Activated naive CD4-positive, alpha-beta T cell treated with anti-CD3 and anti-CD28 coated beads, Interleukin-2, amount 50 U/mL, for 24 hours (primary cell): ENCODE data around the gene CYP26B1.

ENCODE experiments used
- H3K27ac Mint-ChIP-seq: one replicate; pipeline ENCODE4 v1.8.0; 2021; ENCODE audit warnings: mild to moderate bottlenecking, mixed read lengths
- H3K27me3 Mint-ChIP-seq: one replicate; pipeline ENCODE4 v1.8.0; 2021; ENCODE audit warnings: mixed read lengths
- H3K36me3 Mint-ChIP-seq: one replicate; pipeline ENCODE4 v1.8.0; 2021; ENCODE audit warnings: mixed read lengths
- H3K4me1 Mint-ChIP-seq: one replicate; pipeline ENCODE4 v1.8.0; 2021; ENCODE audit warnings: mixed read lengths
- H3K4me3 Mint-ChIP-seq: one replicate; pipeline ENCODE4 v1.8.0; 2021; ENCODE audit warnings: mild to moderate bottlenecking, mixed read lengths
- H3K9me3 Mint-ChIP-seq: one replicate; pipeline ENCODE4 v1.8.0; 2021; ENCODE audit warnings: mixed read lengths

CYP26B1 gene

GRCh38 chr2:72139471-72139873 is 8.2 kb downstream of the CYP26B1 start:
- Mint-ChIP-seq H3K9me3 (no peaks in the 10 kb centered on the region), H3K36me3 (no peaks in the 10 kb centered on the region), H3K27me3 (peaks cover 15% of the 10 kb centered on the region), H3K4me3 (no peak overlapping the region), H3K27ac (no peak overlapping the region), H3K4me1 (peaks cover 8% of the 10 kb centered on the region)

- peaks cover 4% of the 10 kb centered on the region for H3K4me1 Mint-ChIP-seq
- H3K4me3 Mint-ChIP-seq: no peak overlapping the region
- peaks cover 11% of the 10 kb centered on the region for H3K27me3 Mint-ChIP-seq
- H3K9me3 Mint-ChIP-seq: no peaks in the 10 kb centered on the region
- no peak overlapping the region for H3K27ac Mint-ChIP-seq
- no peaks in the 10 kb centered on the region for H3K36me3 Mint-ChIP-seq
These were observed 8.7 kb downstream of the CYP26B1 start for GRCh38 chr2:72138921-72139381.

DNA sequence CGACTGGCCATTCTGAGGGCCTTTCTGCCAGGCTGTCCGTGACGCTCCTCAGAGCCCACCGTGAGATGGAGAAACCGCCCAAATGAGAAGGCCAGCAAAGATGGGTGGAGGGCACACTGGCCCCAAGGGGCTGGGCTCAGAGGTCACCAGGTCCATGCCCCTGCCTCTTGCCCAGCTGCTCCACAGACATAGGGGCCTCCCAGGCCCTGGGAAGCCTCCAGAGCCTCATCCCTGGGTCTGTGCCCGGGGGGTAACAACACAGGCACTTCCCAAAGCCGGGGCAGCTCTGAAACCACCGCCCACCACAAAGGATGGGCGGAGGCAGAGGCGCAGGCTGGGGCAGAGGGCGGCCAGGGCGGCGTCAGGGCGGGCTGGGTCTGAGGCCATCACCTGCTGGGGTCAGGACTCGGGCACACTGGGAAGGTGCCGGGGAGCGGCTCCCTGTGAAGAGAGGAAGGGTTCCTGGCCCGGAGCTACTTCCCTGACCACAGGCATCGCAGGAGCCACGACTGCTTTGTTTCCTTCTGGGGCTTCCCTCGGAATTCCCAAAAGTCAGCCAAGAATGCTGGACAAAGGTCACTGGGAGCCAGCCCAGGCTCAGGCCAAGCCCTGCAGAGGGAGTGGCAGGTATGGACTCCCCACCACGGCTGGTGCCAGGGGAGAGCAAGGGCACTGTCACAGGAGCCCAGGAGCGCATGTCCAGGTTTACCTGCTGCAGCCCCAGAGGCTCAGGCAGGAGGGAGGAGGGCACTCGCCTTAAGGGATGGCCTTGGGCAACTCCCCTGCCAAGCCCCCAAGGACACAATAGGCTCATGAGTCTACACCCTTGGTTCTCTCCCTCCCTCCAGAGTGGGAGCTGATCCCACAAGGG is 9.4 kb downstream of the CYP26B1 start:
- H3K4me1 Mint-ChIP-seq: no peaks in the 10 kb centered on the region
- H3K9me3 Mint-ChIP-seq: no peaks in the 10 kb centered on the region
- peaks cover 5% of the 10 kb centered on the region for H3K27me3 Mint-ChIP-seq
- H3K36me3 Mint-ChIP-seq: no peaks in the 10 kb centered on the region
- H3K27ac Mint-ChIP-seq: no peak overlapping the region
- no peak overlapping the region for H3K4me3 Mint-ChIP-seq

- no peak overlapping the region for H3K27ac Mint-ChIP-seq
- H3K27me3 Mint-ChIP-seq: peaks cover 5% of the 10 kb centered on the region
These were observed 10.1 kb downstream of the CYP26B1 start for GRCh38 chr2:72137498-72138010.

GRCh38 chr2:72136933-72137497 is 10.6 kb downstream of the CYP26B1 start:
- no peak overlapping the region for H3K4me3 Mint-ChIP-seq
- no peaks in the 10 kb centered on the region for H3K9me3 Mint-ChIP-seq
- no peaks in the 10 kb centered on the region for H3K36me3 Mint-ChIP-seq
- no peaks in the 10 kb centered on the region for H3K4me1 Mint-ChIP-seq
- H3K27me3 Mint-ChIP-seq: peaks cover under 1% of the 10 kb centered on the region
- no peak overlapping the region for H3K27ac Mint-ChIP-seq

More at GRCh38 chr2:72137498-72138010, 10.1 kb downstream of the CYP26B1 start:
- Mint-ChIP-seq H3K36me3 (no peaks in the 10 kb centered on the region), H3K9me3 (no peaks in the 10 kb centered on the region), H3K4me1 (no peaks in the 10 kb centered on the region), H3K4me3 (no peak overlapping the region)

DNA sequence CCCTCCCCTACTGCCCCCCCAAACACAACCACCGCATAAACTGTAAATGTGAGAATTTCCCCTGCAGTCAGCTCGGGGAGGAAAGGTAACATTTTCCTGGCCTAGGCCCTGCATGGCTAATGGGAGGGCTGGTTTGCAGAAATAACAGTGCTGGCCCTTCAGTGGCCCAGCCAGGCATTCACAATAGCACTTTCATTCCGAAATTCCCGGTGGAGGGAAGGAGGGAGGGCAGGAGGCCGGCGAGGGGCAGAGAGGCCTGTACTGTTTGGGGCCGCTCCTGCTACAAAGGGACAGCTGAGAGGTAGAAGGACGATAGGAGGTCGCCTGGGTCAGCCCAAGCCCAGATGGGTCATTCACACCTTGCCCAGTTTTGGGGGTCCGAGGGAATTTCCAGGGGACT is 11.3 kb downstream of the CYP26B1 start:
- Mint-ChIP-seq H3K27ac (no peak overlapping the region), H3K27me3 (no peaks in the 10 kb centered on the region), H3K4me3 (no peak overlapping the region), H3K36me3 (no peaks in the 10 kb centered on the region), H3K9me3 (no peaks in the 10 kb centered on the region), H3K4me1 (no peaks in the 10 kb centered on the region)

DNA sequence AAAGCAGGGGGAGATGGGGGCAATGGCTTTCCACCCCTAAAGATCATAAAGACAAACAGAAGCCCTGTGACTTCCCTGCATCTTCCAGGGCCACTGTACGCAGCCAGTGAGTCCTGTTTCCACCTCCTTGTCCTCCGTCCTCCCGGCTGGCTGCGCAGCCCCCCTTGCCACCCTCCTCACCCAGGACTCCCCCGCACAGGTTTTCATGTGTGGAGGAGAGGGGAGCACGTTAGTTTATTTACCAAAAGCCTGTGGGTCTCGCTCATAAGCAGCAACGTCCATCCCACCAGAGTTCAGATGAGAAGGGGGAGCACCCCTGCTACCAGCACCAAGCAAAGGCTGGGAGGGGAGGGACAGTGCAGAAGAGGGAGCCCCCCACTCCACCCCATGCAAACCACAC is 11.7 kb downstream of the CYP26B1 start:
- Mint-ChIP-seq H3K27me3 (no peaks in the 10 kb centered on the region), H3K4me3 (no peak overlapping the region), H3K9me3 (no peaks in the 10 kb centered on the region), H3K27ac (no peak overlapping the region), H3K36me3 (no peaks in the 10 kb centered on the region), H3K4me1 (no peaks in the 10 kb centered on the region)

DNA sequence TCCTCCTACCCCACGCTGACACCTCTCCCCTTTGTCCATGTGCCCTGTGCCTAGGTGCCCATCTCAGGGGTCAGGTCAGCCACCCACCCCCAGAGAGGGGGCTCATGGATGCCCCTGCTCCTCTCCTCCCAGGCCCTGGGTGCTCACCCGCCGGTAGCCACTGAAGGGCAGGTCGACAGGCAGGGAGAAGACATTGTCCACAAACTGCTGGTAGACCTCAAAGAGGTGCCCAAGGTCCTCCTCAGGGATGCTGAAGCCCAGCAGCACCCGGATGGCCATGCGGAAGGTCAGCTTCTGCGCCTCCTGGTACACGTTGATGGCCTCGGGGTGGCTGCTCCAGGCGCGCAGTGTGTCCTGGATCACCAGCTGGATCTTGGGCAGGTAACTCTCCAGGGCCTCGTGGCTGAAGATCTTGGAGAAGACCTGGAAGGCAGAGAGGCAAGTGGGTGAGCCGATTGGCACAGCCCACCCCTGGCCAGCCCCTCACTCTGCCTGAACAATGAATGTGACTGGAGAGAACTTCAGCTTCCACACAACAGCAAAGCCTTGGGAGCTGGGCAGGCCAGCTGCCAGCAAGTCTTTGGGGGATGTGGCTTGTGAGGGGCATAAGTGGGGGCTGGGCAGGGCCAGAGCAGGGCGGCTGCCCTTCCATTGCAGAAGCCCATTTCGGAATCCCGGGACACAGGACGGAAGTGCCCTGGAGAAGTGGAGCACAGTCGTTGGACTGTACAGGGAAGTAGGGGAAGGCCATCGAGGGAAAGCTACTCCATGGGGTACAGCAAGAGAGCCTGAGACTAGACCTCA is 12.5 kb downstream of the CYP26B1 start:
- Mint-ChIP-seq H3K36me3 (no peaks in the 10 kb centered on the region), H3K27ac (no peak overlapping the region), H3K27me3 (peaks cover 2% of the 10 kb centered on the region), H3K4me3 (no peak overlapping the region), H3K4me1 (no peaks in the 10 kb centered on the region), H3K9me3 (no peaks in the 10 kb centered on the region)

DNA sequence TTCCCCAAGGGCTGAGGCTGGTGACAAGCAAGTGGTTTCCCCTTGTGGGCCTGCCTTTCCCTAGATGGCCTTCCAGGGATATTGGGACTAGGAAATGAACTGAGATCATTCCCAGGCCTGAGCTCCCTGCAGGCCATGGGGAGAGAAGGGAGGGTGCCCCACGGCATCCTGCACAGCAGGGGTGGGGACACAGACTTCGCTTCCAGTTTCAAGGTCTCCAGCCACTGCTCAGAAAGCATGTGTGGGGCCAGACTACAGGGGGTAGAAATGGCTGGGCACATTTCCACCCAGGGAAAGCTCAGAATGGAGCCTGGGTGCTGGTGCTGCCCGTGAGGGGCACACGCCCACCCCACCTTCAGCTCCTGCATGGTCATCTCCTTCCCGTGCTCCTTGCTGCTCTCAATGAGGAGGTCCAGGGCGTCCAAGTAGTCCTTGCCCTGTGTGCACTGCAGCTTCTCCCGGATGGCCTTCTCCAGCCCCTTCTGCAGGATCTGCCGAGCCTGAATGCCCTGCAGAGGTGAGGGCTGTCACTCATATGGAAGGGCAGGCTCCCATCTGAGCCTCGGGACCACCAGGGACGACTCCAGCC is 13.2 kb downstream of the CYP26B1 start:
- H3K27ac Mint-ChIP-seq: no peak overlapping the region
- H3K36me3 Mint-ChIP-seq: no peaks in the 10 kb centered on the region
- H3K4me1 Mint-ChIP-seq: no peaks in the 10 kb centered on the region
- H3K27me3 Mint-ChIP-seq: peaks cover 2% of the 10 kb centered on the region
- no peaks in the 10 kb centered on the region for H3K9me3 Mint-ChIP-seq
- H3K4me3 Mint-ChIP-seq: no peak overlapping the region

DNA sequence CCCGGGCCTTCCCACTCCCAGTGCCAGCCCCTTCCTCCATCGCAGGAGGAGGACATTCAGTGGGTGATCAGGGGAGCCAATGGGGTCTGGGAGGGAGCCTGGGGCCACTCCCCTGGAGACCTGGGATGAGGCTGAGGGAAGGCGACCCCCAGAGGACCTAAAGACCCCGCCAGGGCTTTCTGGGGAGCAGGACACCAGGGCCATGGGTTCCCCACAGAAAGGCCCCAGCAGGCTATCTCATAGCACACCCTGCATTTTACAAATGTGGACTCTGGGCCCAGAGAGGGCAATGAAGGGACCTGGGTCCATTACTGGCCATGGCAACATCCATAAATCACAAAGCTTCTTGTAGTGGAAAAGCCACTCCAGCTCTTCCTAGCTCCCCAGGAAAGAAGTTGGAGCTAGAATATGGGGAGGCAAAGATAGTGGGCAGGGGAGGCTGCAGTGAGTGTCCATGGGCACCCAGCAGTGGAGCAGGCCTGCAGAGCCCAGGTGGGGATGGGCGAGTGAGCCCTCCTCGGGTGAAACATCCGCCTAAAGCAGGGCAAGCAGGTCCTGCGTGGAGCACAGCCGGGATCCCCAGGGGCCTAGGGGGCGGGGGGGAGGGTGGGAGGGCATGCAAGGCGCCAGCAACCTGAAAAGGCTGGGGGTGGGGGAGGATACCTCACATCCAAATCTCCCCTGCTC is 13.8 kb downstream of the CYP26B1 start:
- Mint-ChIP-seq H3K4me1 (no peaks in the 10 kb centered on the region), H3K9me3 (no peaks in the 10 kb centered on the region), H3K36me3 (no peaks in the 10 kb centered on the region), H3K27me3 (peaks cover 2% of the 10 kb centered on the region), H3K27ac (no peak overlapping the region), H3K4me3 (no peak overlapping the region)

DNA sequence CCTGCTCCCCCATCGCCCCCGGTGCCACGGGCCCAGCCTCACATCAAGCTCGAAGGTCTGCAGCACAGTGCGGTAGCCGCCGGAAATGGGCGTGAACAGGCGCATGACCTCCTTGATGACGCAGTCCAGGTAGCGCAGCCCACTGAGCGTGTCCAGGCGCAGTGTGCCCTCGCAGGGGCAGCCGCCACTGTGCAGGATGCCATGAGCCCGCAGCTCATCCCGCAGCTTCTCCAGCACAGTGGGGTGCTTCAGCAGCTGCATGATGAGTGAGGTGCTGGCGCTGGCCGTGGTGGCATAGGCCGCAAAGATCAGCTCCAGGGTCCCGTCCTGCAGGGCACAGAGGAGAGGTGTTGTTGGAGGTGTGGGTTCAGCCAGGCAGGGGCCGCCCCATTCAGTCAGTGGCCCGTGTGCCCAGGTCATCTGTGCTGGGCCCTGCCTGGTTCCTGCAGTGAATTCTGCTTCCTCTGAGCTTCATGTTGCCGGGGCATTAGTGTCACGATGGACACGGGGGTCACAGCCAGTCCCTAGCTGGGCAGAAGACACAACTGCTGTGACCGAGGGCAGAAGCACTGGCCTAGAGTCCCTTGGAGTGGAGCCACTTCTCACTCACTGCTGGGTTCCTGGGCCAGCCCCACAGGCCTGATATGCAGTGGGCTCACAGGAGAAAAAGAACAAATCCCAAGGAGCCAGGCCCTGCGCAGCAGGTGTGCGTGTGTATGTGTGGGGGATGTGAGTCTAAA is 14.5 kb downstream of the CYP26B1 start:
- Mint-ChIP-seq H3K4me3 (no peak overlapping the region), H3K36me3 (no peaks in the 10 kb centered on the region), H3K9me3 (no peaks in the 10 kb centered on the region), H3K27ac (no peak overlapping the region), H3K27me3 (peaks cover 2% of the 10 kb centered on the region), H3K4me1 (no peaks in the 10 kb centered on the region)

DNA sequence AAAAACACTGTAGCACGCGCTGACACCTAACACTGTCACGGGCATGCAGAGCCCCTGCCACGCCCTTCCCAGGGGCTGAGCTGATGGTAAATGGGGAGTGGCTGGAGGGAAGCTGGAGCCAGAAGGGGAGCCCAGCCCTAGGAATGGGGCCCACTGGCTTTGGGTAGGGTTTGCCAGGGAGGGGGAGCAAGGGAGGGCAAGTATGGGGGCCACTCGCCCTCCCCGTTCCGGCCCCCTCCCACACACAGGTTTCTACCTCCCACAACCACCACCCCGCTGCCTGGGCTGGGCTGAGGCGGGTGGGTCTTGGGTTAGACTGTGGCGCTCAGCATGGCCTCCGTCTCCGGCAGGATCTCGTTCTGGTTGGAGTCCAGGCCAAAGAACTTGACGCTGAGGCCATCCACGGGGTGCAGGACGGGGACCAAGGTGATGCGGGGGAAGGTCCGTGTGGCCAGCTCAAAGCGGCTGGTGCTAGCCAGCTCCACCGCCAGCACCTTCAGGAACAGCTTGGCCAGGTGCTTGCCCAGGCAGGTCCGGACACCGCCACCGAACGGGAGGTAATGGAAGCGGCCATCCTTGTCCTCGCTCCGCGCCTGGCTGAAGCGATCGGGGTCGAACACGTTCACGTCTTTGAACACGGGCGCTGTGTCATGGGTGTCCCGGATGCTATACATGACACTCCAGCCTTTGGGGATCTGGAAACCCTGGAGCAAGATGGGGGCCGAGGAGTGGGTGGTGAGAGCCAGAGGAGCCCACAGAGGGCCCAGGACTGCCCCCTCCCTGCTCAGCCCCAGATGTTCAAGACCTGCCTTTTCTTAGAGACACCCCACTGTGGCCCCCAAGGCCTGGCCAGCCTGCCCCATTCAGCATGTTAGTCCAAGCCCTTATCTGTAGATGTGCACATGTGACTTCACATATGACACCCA is 15.5 kb downstream of the CYP26B1 start:
- H3K27me3 Mint-ChIP-seq: peaks cover 2% of the 10 kb centered on the region
- H3K4me1 Mint-ChIP-seq: no peaks in the 10 kb centered on the region
- no peaks in the 10 kb centered on the region for H3K9me3 Mint-ChIP-seq
- no peak overlapping the region for H3K27ac Mint-ChIP-seq
- no peak overlapping the region for H3K4me3 Mint-ChIP-seq
- H3K36me3 Mint-ChIP-seq: no peaks in the 10 kb centered on the region

GRCh38 chr2:72131371-72131891 is 16.2 kb downstream of the CYP26B1 start:
- H3K9me3 Mint-ChIP-seq: no peaks in the 10 kb centered on the region
- no peaks in the 10 kb centered on the region for H3K4me1 Mint-ChIP-seq
- H3K27ac Mint-ChIP-seq: no peak overlapping the region
- no peaks in the 10 kb centered on the region for H3K36me3 Mint-ChIP-seq
- H3K27me3 Mint-ChIP-seq: peaks cover 2% of the 10 kb centered on the region
- H3K4me3 Mint-ChIP-seq: no peak overlapping the region
